A673 (cell line): Measurements from ENCODE around the gene SRMS. TPM values are rescaled to one million over a fixed set of nuclear protein-coding genes. Genes with fewer than 3 reads are reported as not detected.

ENCODE experiments used
- BruUV-seq: library from RNA; stranded (reverse); fragments of 400-500 nt; replicated peaks from 2 replicates; lab custom pipeline; 2021; lab: Mats Ljungman, UMichigan
- CTCF ChIA-PET: fragments of 300-600 bp; sonication (Branson Sonifier 250); formaldehyde crosslinking; loops from one replicate; lab custom pipeline; 2022; ENCODE audit warnings: antibody characterized with exemption; lab: Charles Lee
- POLR2A ChIA-PET: fragments of 300-600 bp; sonication (Branson Sonifier 250); formaldehyde crosslinking; loops from one replicate; lab custom pipeline; 2022; ENCODE audit warnings: antibody characterized with exemption; ENCODE audit not compliant: low non-redundant PET; lab: Charles Lee
- DNase-seq: peaks from one replicate; pipeline ENCODE4 v3.0.0-alpha.2; 2015; ENCODE audit warnings: low spot score
- H3K27ac ChIP-seq: fragments of 200-600 bp; sonication (generic); 2 replicates; pipeline ENCODE4 v1.5.1; 2016; ENCODE audit warnings: mixed run types, low read depth, mild to moderate bottlenecking, mixed read lengths, antibody characterized with exemption, low read length; ENCODE audit not compliant: poor library complexity, severe bottlenecking
- H3K27me3 ChIP-seq: fragments of 200-600 bp; sonication (generic); replicated peaks from 2 replicates; pipeline ENCODE4 v1.6.1; 2017; ENCODE audit warnings: mixed run types, low read depth, mild to moderate bottlenecking, mixed read lengths, antibody characterized with exemption, low read length; ENCODE audit not compliant: insufficient read depth, poor library complexity
- H3K36me3 ChIP-seq: fragments of 200-600 bp; sonication (generic); 2 replicates; pipeline ENCODE4 v1.6.1; 2016; ENCODE audit warnings: mixed run types, mild to moderate bottlenecking, mixed read lengths, antibody characterized with exemption, low read length; ENCODE audit not compliant: insufficient read depth, poor library complexity, severe bottlenecking
- H3K4me1 ChIP-seq: fragments of 200-600 bp; sonication (generic); 2 replicates; pipeline ENCODE4 v1.6.1; 2017; ENCODE audit warnings: mixed run types, mild to moderate bottlenecking, mixed read lengths, antibody characterized with exemption, low read length; ENCODE audit not compliant: insufficient read depth, poor library complexity, severe bottlenecking
- H3K4me3 ChIP-seq: fragments of 200-600 bp; sonication (generic); 2 replicates; pipeline ENCODE4 v1.5.1; 2016; ENCODE audit warnings: low read depth, mixed run types, mild to moderate bottlenecking, mixed read lengths, low read length; ENCODE audit not compliant: poor library complexity, severe bottlenecking
- H3K9me3 ChIP-seq: fragments of 200-600 bp; sonication (generic); 2 replicates; pipeline ENCODE4 v1.6.1; 2016; ENCODE audit warnings: mixed run types, low read depth, mild to moderate bottlenecking, mixed read lengths, antibody characterized with exemption, low read length; ENCODE audit not compliant: poor library complexity, severe bottlenecking
- EZH2 ChIP-seq: fragments of 200-600 bp; sonication (generic); IDR thresholded peaks from 2 replicates; pipeline ENCODE4 v1.6.1; 2017; ENCODE audit warnings: borderline replicate concordance, low read depth, mild to moderate bottlenecking, mixed read lengths, antibody characterized with exemption, low read length; ENCODE audit not compliant: poor library complexity, severe bottlenecking
- intact Hi-C: fragments of 100-400 bp; cut with micrococcal nuclease; formaldehyde crosslinking; loops from one replicate; pipeline ENCODE4 v1.10.0; 2022; ENCODE audit not compliant: unreplicated experiment
- total RNA-seq: library from RNA; stranded (reverse); gene quantifications from 2 replicates; pipeline ENCODE4 v1.2.3, GENCODE V29; 2021
- TF ChIP-seq, protein P1 (sequence below): fragments of 300-800, 200-600 bp; sonication (generic); conservative IDR thresholded peaks from 2 replicates; pipeline ENCODE4 v1.5.1; 2017; ENCODE audit warnings: low read depth, mild to moderate bottlenecking, antibody characterized with exemption, low read length, moderate library complexity, mixed read lengths

SRMS gene
- total RNA-seq, 1 experiment from 2014 or later = not detected

DNA sequence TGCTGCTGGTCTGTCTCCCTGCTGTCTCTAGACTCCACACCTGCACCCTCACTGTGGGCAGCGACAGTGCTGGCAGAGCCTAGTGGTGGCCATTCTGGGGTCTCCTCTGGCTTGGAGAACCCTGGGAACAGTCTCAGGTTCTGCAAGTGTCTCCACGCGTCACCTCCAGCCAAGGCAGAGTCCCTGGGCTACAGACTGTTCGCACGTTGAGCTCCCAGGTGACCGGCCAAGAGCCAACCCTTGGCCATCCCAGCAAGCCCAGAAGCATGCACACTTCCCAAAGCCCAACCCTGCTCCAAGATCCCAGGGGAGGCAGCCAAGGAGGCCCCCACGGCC, 53.5 kb downstream of the SRMS start:
- Histone ChIP-seq H3K27ac (no peak overlapping the region), H3K27me3 (peaks cover 8% of the 10 kb centered on the region), H3K9me3 (no peaks in the 10 kb centered on the region), H3K36me3 (no peaks in the 10 kb centered on the region), H3K4me3 (no peak overlapping the region), H3K4me1 (no peaks in the 10 kb centered on the region)
- no TSS peak for BruUV-seq
- no peak for TF ChIP-seq EZH2
- ChIA-PET POLR2A (no interaction called here), CTCF (no interaction called here)
- intact Hi-C loops = no loop called here
- DNase-seq = no peak

- Histone ChIP-seq H3K27me3 (peaks cover 13% of the 10 kb centered on the region), H3K4me3 (no peak overlapping the region), H3K27ac (no peak overlapping the region), H3K36me3 (no peaks in the 10 kb centered on the region), H3K9me3 (no peaks in the 10 kb centered on the region), H3K4me1 (no peaks in the 10 kb centered on the region)
- POLR2A ChIA-PET = no interaction called here
- BruUV-seq = no TSS peak
- intact Hi-C loops = no loop called here
- no peak for TF ChIP-seq EZH2
- TF ChIP-seq, protein P1, sequence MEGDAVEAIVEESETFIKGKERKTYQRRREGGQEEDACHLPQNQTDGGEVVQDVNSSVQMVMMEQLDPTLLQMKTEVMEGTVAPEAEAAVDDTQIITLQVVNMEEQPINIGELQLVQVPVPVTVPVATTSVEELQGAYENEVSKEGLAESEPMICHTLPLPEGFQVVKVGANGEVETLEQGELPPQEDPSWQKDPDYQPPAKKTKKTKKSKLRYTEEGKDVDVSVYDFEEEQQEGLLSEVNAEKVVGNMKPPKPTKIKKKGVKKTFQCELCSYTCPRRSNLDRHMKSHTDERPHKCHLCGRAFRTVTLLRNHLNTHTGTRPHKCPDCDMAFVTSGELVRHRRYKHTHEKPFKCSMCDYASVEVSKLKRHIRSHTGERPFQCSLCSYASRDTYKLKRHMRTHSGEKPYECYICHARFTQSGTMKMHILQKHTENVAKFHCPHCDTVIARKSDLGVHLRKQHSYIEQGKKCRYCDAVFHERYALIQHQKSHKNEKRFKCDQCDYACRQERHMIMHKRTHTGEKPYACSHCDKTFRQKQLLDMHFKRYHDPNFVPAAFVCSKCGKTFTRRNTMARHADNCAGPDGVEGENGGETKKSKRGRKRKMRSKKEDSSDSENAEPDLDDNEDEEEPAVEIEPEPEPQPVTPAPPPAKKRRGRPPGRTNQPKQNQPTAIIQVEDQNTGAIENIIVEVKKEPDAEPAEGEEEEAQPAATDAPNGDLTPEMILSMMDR = no peak
- CTCF ChIA-PET = no interaction called here
- no peak for DNase-seq
These were observed 54.0 kb downstream of the SRMS start for GRCh38 chr20:63493563-63494020.

DNA sequence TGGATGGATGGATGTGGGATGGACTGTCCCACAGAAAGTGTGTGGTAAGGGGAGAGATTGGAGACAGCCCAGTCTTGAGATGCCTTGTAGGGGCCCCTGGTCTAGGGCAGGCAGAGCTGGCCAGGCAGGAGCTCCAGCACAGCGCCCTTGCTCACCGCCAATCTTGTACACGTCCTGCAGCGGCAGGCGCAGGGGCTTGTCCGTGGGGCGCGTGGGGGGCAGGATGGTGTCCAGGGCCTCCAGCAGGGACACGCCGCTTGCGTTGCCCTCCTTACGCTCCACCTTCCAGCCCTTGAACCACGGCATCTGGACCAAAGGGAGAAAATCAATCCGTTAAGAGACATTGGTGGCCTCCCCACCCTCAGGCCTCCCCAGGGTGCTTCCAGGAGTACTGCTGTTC, 54.6 kb downstream of the SRMS start:
- no peaks in the 10 kb centered on the region for H3K4me1 ChIP-seq
- POLR2A ChIA-PET = no interaction called here

More for the DNA sequence above, 54.6 kb downstream of the SRMS start:
- intact Hi-C loops = no loop called here
- DNase-seq = no peak
- CTCF ChIA-PET = no interaction called here
- no peaks in the 10 kb centered on the region for H3K36me3 ChIP-seq
- H3K27ac ChIP-seq = no peak overlapping the region
- peaks cover 10% of the 10 kb centered on the region for H3K27me3 ChIP-seq
- BruUV-seq = no TSS peak
- H3K4me3 ChIP-seq = no peak overlapping the region
- TF ChIP-seq, protein P1 = no peak
- TF ChIP-seq EZH2 = no peak
- H3K9me3 ChIP-seq = no peaks in the 10 kb centered on the region
